K562 (cell line): ENCODE data around the gene CDC20. TPM values are rescaled to one million over a fixed set of nuclear protein-coding genes. Genes with fewer than 3 reads are reported as not detected.

Experiments
- CBFA2T3 ChIP-seq: fragments of 450-650 bp; IDR thresholded peaks from 2 replicates; pipeline ENCODE4 v1.6.1; 2017
- CC2D1A ChIP-seq: fragments of 450-650 bp; IDR thresholded peaks from 2 replicates; pipeline ENCODE4 v1.6.1; 2017; ENCODE audit warnings: mild to moderate bottlenecking
- FOSL1 ChIP-seq: fragments of 200-800 bp; sonication (Bioruptor generic); conservative IDR thresholded peaks from 2 replicates; pipeline ENCODE4 v1.6.1; 2016; ENCODE audit warnings: missing genetic modification characterization, missing compliant biosample characterization
- GATAD2A ChIP-seq: fragments of 450-650 bp; IDR thresholded peaks from 2 replicates; pipeline ENCODE4 v1.6.1; 2017
- HDGF ChIP-seq: fragments of 450-650 bp; IDR thresholded peaks from 2 replicates; pipeline ENCODE4 v1.6.1; 2016
- IRF2 ChIP-seq: sonication (generic); formaldehyde crosslinking; IDR thresholded peaks from 2 replicates; pipeline ENCODE4 v1.8.1; 2022; ENCODE audit warnings: mild to moderate bottlenecking, missing genetic modification reagents
- KAT2B ChIP-seq: IDR thresholded peaks from one replicate; pipeline ENCODE4 v1.6.1; 2012; ENCODE audit warnings: low read depth, mild to moderate bottlenecking, control low read depth, inconsistent platforms, low read length, moderate library complexity
- MED1 ChIP-seq: sonication (generic); formaldehyde crosslinking; IDR thresholded peaks from 2 replicates; pipeline ENCODE4 v1.8.1; 2023; ENCODE audit warnings: missing genetic modification reagents, borderline replicate concordance
- NCOA1 ChIP-seq: fragments of 450-650 bp; IDR thresholded peaks from 2 replicates; pipeline ENCODE4 v1.6.1; 2016; ENCODE audit warnings: low read depth
- SIRT6 ChIP-seq: IDR thresholded peaks from one replicate; pipeline ENCODE4 v1.6.1; 2012; ENCODE audit warnings: low read depth, mild to moderate bottlenecking, control low read depth, inconsistent platforms, low read length, moderate library complexity
- SRSF1 ChIP-seq: fragments of 200-400 bp; formaldehyde crosslinking; IDR thresholded peaks from 2 replicates; pipeline ENCODE4 v1.6.1; 2017; ENCODE audit warnings: mild to moderate bottlenecking, low read depth, low read length, moderate library complexity
- ZC3H4 ChIP-seq: sonication (generic); formaldehyde crosslinking; IDR thresholded peaks from 2 replicates; pipeline ENCODE4 v1.9.0; 2021; ENCODE audit warnings: missing genetic modification reagents, borderline replicate concordance
- ZNF143 ChIP-seq: sonication (generic); formaldehyde crosslinking; IDR thresholded peaks from 2 replicates; pipeline ENCODE4 v1.9.0; 2022; ENCODE audit warnings: mild to moderate bottlenecking, missing genetic modification reagents
- ZNF785 ChIP-seq: fragments of 250-450 bp; sonication (Bioruptor Pico); IDR thresholded peaks from 2 replicates; pipeline ENCODE4 v1.4.0; 2020; ENCODE audit warnings: mild to moderate bottlenecking
- polyA plus RNA-seq, 8 experiments: library from polyadenylated mRNA; depleted of rRNA in 4 of 8; stranded (reverse) in 5 of 8; unstranded in 3 of 8; fragments of >200 nt; fragmentation: Nextera tagmentation in 2 of 8; fragmentation: Illumina TruSeq in 1 of 8; extraction: Ambion mirVana in 2 of 8; extraction: Trizol in 1 of 8; gene quantifications; 2 replicates each; pipeline versions ENCODE4 v1.2.1 to v1.2.3, GENCODE V29; 2011 to 2014; ENCODE audit warnings: inconsistent platforms in 1 of 8, missing spikeins in 1 of 8
- total RNA-seq, 7 experiments: library from RNA; depleted of rRNA in 6 of 7; stranded (reverse); fragments of >200 nt in 6 of 7; fragmentation: Illumina TruSeq in 2 of 7; extraction: Trizol in 2 of 7; gene quantifications; 2 replicates each; pipeline versions ENCODE4 v1.2.1 to v1.2.3, GENCODE V29; 2011 to 2021; ENCODE audit warnings: low replicate concordance in 1 of 7
- TF ChIP-seq, protein P1 (sequence below): fragments of 450-650 bp; IDR thresholded peaks from 2 replicates; pipeline ENCODE4 v1.6.1; 2016; ENCODE audit warnings: low read depth
- TF ChIP-seq, protein P2 (sequence below): fragments of 450-650 bp; IDR thresholded peaks from 2 replicates; pipeline ENCODE4 v1.6.1; 2016; ENCODE audit warnings: antibody characterized with exemption
- TF ChIP-seq, protein P3 (sequence below): fragments of 250-450 bp; sonication (Bioruptor Pico); IDR thresholded peaks from 2 replicates; pipeline ENCODE4 v1.8.0; 2021; ENCODE audit warnings: borderline replicate concordance, mild to moderate bottlenecking, moderate library complexity; ENCODE audit not compliant: poor library complexity, severe bottlenecking
- TF ChIP-seq, protein P4 (sequence below): fragments of 450-650 bp; conservative IDR thresholded peaks from 2 replicates; pipeline ENCODE4 v1.6.1; 2016; ENCODE audit warnings: missing genetic modification characterization, low read depth, mild to moderate bottlenecking, control low read depth, missing compliant biosample characterization

CDC20 gene
- total and polyA plus RNA-seq, 9 of the 15 experiments (the other 6 are each of a cell fraction or from before 2014, with no cell fraction given): 45.2 to 224 (median 121) TPM

DNA sequence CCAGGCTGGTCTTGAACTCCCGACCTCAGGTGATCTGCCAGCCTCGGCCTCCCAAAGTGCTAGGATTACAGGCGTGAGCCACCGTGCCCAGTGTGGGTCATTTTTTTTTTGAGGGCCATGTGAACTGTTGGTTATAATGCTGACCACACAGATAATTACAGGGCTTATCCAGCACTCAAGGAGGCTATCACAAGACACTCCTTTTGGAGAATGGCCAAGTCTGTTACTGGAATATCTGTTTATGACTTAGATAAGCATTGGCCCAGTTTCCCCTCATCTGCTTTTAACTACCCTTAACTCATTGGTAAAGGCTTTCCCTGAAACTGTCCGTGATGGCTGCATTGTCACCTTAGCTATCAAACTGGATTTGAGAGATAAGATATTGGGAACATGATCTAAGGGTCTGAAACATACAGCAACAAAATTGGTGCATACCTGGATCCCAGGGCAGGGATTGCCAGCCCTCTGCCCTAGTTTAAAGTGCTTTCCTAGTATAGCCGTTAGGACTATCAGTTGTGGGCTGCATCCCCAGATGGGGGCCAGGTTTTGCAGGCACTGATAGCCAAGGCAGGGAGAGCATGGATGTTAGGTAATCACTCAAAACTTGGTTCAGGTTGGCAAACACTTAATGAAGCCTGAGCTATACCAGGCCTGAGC is 46.6 kb downstream of the CDC20 start (continued):
- TF ChIP-seq, protein P1, sequence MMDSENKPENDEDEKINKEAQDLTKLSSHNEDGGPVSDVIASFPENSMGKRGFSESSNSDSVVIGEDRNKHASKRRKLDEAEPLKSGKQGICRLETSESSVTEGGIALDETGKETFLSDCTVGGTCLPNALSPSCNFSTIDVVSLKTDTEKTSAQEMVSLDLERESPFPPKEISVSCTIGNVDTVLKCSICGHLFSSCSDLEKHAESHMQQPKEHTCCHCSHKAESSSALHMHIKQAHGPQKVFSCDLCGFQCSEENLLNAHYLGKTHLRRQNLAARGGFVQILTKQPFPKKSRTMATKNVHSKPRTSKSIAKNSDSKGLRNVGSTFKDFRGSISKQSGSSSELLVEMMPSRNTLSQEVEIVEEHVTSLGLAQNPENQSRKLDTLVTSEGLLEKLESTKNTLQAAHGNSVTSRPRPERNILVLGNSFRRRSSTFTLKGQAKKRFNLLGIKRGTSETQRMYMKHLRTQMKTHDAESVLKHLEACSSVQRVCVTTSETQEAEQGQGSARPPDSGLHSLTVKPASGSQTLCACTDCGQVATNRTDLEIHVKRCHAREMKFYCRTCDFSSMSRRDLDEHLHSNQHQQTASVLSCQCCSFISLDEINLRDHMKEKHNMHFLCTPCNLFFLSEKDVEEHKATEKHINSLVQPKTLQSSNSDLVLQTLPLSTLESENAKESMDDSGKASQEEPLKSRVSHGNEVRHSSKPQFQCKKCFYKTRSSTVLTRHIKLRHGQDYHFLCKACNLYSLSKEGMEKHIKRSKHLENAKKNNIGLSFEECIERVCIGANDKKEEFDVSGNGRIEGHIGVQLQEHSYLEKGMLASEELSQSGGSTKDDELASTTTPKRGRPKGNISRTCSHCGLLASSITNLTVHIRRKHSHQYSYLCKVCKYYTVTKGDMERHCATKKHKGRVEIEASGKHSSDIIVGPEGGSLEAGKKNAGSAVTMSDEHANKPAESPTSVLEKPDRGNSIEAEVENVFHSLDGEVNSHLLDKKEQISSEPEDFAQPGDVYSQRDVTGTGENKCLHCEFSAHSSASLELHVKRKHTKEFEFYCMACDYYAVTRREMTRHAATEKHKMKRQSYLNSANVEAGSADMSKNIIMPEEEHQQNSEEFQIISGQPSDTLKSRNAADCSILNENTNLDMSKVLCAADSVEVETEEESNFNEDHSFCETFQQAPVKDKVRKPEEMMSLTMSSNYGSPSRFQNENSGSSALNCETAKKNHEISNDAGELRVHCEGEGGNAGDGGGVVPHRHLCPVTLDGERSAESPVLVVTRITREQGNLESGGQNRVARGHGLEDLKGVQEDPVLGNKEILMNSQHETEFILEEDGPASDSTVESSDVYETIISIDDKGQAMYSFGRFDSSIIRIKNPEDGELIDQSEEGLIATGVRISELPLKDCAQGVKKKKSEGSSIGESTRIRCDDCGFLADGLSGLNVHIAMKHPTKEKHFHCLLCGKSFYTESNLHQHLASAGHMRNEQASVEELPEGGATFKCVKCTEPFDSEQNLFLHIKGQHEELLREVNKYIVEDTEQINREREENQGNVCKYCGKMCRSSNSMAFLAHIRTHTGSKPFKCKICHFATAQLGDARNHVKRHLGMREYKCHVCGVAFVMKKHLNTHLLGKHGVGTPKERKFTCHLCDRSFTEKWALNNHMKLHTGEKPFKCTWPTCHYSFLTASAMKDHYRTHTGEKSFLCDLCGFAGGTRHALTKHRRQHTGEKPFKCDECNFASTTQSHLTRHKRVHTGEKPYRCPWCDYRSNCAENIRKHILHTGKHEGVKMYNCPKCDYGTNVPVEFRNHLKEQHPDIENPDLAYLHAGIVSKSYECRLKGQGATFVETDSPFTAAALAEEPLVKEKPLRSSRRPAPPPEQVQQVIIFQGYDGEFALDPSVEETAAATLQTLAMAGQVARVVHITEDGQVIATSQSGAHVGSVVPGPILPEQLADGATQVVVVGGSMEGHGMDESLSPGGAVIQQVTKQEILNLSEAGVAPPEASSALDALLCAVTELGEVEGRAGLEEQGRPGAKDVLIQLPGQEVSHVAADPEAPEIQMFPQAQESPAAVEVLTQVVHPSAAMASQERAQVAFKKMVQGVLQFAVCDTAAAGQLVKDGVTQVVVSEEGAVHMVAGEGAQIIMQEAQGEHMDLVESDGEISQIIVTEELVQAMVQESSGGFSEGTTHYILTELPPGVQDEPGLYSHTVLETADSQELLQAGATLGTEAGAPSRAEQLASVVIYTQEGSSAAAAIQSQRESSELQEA: no peak
- no peak for TF ChIP-seq ZC3H4 (CRISPR knock-in tag)
- TF ChIP-seq NCOA1: peak; percentile 74
- TF ChIP-seq ZNF143 (CRISPR knock-in tag): no peak
- TF ChIP-seq, protein P2, sequence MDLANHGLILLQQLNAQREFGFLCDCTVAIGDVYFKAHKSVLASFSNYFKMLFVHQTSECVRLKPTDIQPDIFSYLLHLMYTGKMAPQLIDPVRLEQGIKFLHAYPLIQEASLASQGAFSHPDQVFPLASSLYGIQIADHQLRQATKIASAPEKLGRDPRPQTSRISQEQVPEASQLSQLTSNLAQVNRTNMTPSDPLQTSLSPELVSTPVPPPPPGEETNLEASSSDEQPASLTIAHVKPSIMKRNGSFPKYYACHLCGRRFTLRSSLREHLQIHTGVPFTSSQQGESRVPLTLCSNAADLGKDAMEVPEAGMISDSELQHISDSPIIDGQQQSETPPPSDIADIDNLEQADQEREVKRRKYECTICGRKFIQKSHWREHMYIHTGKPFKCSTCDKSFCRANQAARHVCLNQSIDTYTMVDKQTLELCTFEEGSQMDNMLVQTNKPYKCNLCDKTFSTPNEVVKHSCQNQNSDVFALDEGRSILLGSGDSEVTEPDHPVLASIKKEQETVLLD: no peak
- TF ChIP-seq ZNF785 (CRISPR knock-in tag): no peak
- no peak for TF ChIP-seq CC2D1A
- no peak for TF ChIP-seq IRF2
- TF ChIP-seq KAT2B: no peak
- TF ChIP-seq, protein P3, sequence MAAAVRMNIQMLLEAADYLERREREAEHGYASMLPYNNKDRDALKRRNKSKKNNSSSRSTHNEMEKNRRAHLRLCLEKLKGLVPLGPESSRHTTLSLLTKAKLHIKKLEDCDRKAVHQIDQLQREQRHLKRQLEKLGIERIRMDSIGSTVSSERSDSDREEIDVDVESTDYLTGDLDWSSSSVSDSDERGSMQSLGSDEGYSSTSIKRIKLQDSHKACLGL (CRISPR knock-in tag): no peak
- TF ChIP-seq GATAD2A: 0 out of 2 replicates have a peak, but pooled peaks have one; percentile 15
- TF ChIP-seq CBFA2T3: peak; percentile 94
- TF ChIP-seq, protein P4, sequence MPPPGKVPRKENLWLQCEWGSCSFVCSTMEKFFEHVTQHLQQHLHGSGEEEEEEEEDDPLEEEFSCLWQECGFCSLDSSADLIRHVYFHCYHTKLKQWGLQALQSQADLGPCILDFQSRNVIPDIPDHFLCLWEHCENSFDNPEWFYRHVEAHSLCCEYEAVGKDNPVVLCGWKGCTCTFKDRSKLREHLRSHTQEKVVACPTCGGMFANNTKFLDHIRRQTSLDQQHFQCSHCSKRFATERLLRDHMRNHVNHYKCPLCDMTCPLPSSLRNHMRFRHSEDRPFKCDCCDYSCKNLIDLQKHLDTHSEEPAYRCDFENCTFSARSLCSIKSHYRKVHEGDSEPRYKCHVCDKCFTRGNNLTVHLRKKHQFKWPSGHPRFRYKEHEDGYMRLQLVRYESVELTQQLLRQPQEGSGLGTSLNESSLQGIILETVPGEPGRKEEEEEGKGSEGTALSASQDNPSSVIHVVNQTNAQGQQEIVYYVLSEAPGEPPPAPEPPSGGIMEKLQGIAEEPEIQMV (tag): no peak
- TF ChIP-seq HDGF: no peak
- TF ChIP-seq SIRT6: no peak
- no peak for TF ChIP-seq SRSF1
- TF ChIP-seq FOSL1 (tag): peak; percentile 65
- TF ChIP-seq MED1 (CRISPR knock-in tag): no peak
